Measurements from ENCODE around the gene STK11.
A peak's percentile ranks its signal among the peaks of the same experiment; 100 is the strongest.

STK11 gene

GRCh38 chr19:1253514-1254080, 48.0 kb downstream of the STK11 start:
- peaks cover 29% of the 10 kb centered on the region for H3K4me1 ChIP-seq (ENCODE audit: low read length)
- H3K79me2 ChIP-seq (ENCODE audit: low read length), result peaks cover 66% of the 10 kb centered on the region
- peak overlapping the region; percentile 92 for H3K27ac ChIP-seq (ENCODE audit: low read length)
- no peaks in the 10 kb centered on the region for H3K9me3 ChIP-seq (ENCODE audit: insufficient read depth, low read length)
- peak overlapping the region; percentile 88 for H3K4me3 ChIP-seq (ENCODE audit: low read length)
- H3K36me3 ChIP-seq (replicated peaks; ENCODE audit: low read depth, low read length), result peaks cover 58% of the 10 kb centered on the region
- peak overlapping the region; percentile 98 for H3K9ac ChIP-seq (ENCODE audit: low read length)
- no peak for TF ChIP-seq EZH2phosphoT487 (IDR thresholded peaks at IDR 0.05; ENCODE audit: low read depth)
- TF ChIP-seq CTCF (IDR thresholded peaks at IDR 0.05; ENCODE audit: low read depth, low read length), result no peak
- H3K4me2 ChIP-seq (ENCODE audit: low read length), result peak overlapping the region; percentile 100
- no peaks in the 10 kb centered on the region for H3K27me3 ChIP-seq (ENCODE audit: low read depth, low read length)
- no peak overlapping the region for H2AFZ ChIP-seq (ENCODE audit: low read depth, low read length)
- peaks cover 11% of the 10 kb centered on the region; the same call in 1 of the 2 replicates for H4K20me1 ChIP-seq (ENCODE audit: insufficient read depth, low read length)

DNA sequence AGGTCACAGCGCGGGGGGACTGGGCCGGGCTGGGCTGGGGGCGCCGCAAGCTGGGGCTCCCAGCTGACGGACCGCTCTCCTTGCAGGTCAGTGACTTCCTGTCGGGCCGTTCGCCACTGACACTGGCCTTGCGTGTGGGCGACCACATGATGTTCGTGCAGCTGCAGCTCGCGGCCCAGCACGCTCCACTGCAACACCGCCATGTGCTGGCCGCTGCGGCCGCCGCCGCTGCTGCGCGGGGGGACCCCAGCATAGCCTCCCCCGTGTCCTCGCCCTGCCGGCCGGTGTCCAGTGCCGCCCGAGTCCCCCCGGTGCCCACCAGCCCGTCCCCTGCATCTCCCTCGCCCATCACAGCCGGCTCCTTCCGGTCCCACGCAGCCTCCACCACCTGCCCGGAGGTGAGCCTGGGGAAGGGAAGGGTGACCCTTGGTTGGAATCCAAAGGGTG, 48.5 kb downstream of the STK11 start:
- Histone ChIP-seq H4K20me1 (ENCODE audit: insufficient read depth, low read length) (peaks cover 11% of the 10 kb centered on the region; the same call in 1 of the 2 replicates), H3K79me2 (ENCODE audit: low read length) (peaks cover 66% of the 10 kb centered on the region), H3K27ac (ENCODE audit: low read length) (no peak overlapping the region), H3K36me3 (replicated peaks; ENCODE audit: low read depth, low read length) (peaks cover 58% of the 10 kb centered on the region), H3K4me1 (ENCODE audit: low read length) (peaks cover 34% of the 10 kb centered on the region), H3K4me3 (ENCODE audit: low read length) (no peak overlapping the region), H3K27me3 (ENCODE audit: low read depth, low read length) (no peaks in the 10 kb centered on the region), H3K4me2 (ENCODE audit: low read length) (no peak overlapping the region), H3K9ac (ENCODE audit: low read length) (no peak overlapping the region), H2AFZ (ENCODE audit: low read depth, low read length) (no peak overlapping the region), H3K9me3 (ENCODE audit: insufficient read depth, low read length) (no peaks in the 10 kb centered on the region)
- TF ChIP-seq CTCF (IDR thresholded peaks at IDR 0.05; ENCODE audit: low read depth, low read length), result no peak
- TF ChIP-seq EZH2phosphoT487 (IDR thresholded peaks at IDR 0.05; ENCODE audit: low read depth), result no peak

- Histone ChIP-seq H3K9ac (ENCODE audit: low read length) (no peak overlapping the region), H2AFZ (ENCODE audit: low read depth, low read length) (no peak overlapping the region), H3K27me3 (ENCODE audit: low read depth, low read length) (no peaks in the 10 kb centered on the region), H3K9me3 (ENCODE audit: insufficient read depth, low read length) (no peaks in the 10 kb centered on the region), H3K27ac (ENCODE audit: low read length) (no peak overlapping the region), H3K79me2 (ENCODE audit: low read length) (peaks cover 65% of the 10 kb centered on the region), H3K4me2 (ENCODE audit: low read length) (no peak overlapping the region), H3K36me3 (replicated peaks; ENCODE audit: low read depth, low read length) (peaks cover 58% of the 10 kb centered on the region), H4K20me1 (ENCODE audit: insufficient read depth, low read length) (peaks cover 11% of the 10 kb centered on the region; the same call in 1 of the 2 replicates), H3K4me3 (ENCODE audit: low read length) (no peak overlapping the region), H3K4me1 (ENCODE audit: low read length) (peaks cover 39% of the 10 kb centered on the region)
- TF ChIP-seq CTCF (IDR thresholded peaks at IDR 0.05; ENCODE audit: low read depth, low read length), result no peak
- no peak for TF ChIP-seq EZH2phosphoT487 (IDR thresholded peaks at IDR 0.05; ENCODE audit: low read depth)
Measured at GRCh38 chr19:1254530-1255185, 49.1 kb downstream of the STK11 start.
